Activated T-cell treated with anti-CD3 and anti-CD28 coated beads, Interleukin-2, amount 50 U/mL, for 24 hours (primary cell): ENCODE data around the gene UFSP1.

Source experiments
- DNase-seq: peaks from one replicate; pipeline ENCODE4 v3.0.0-alpha.2; 2020
- H3K27ac Mint-ChIP-seq: 2 replicates; pipeline ENCODE4 v1.8.0; 2020; ENCODE audit warnings: mild to moderate bottlenecking, mixed read lengths
- H3K27me3 Mint-ChIP-seq: 2 replicates; pipeline ENCODE4 v1.8.0; 2020; ENCODE audit warnings: mixed read lengths
- H3K36me3 Mint-ChIP-seq: 2 replicates; pipeline ENCODE4 v1.8.0; 2020; ENCODE audit warnings: low read depth, mixed read lengths
- H3K4me1 Mint-ChIP-seq: 2 replicates; pipeline ENCODE4 v1.8.0; 2020; ENCODE audit warnings: low read depth, mixed read lengths
- H3K4me3 Mint-ChIP-seq: 2 replicates; pipeline ENCODE4 v1.8.0; 2020; ENCODE audit warnings: mild to moderate bottlenecking, moderate library complexity, mixed read lengths
- H3K9me3 Mint-ChIP-seq: 2 replicates; pipeline ENCODE4 v1.8.0; 2020; ENCODE audit warnings: mixed read lengths

Gene UFSP1

GRCh38 chr7:100890653-100891567 lies 1.4 kb upstream of the UFSP1 start:
- peak overlapping the region; percentile 83 for H3K4me3 Mint-ChIP-seq
- H3K4me1 Mint-ChIP-seq, result peaks cover 40% of the 10 kb centered on the region
- peak overlapping the region; percentile 55 for H3K27ac Mint-ChIP-seq
- H3K36me3 Mint-ChIP-seq, result peaks cover 33% of the 10 kb centered on the region
- peaks cover 37% of the 10 kb centered on the region for H3K27me3 Mint-ChIP-seq
- no peak for DNase-seq
- no peaks in the 10 kb centered on the region for H3K9me3 Mint-ChIP-seq

GRCh38 chr7:100888291-100888987 lies 1.1 kb downstream of the UFSP1 start:
- Mint-ChIP-seq H3K4me3 (peak overlapping the region; percentile 83), H3K36me3 (peaks cover 58% of the 10 kb centered on the region)
- no peak for DNase-seq

GRCh38 chr7:100887516-100888290 lies 1.8 kb downstream of the UFSP1 start:
- Mint-ChIP-seq H3K4me3 (peak overlapping the region; percentile 83), H3K9me3 (no peaks in the 10 kb centered on the region), H3K27me3 (peaks cover 19% of the 10 kb centered on the region), H3K27ac (peak overlapping the region; percentile 91), H3K4me1 (peaks cover 60% of the 10 kb centered on the region), H3K36me3 (peaks cover 65% of the 10 kb centered on the region)
- DNase-seq, result peak; percentile 66

More at GRCh38 chr7:100888291-100888987, 1.1 kb downstream of the UFSP1 start:
- H3K27me3 Mint-ChIP-seq, result peaks cover 25% of the 10 kb centered on the region
- peak overlapping the region; percentile 91 for H3K27ac Mint-ChIP-seq
- H3K9me3 Mint-ChIP-seq, result no peaks in the 10 kb centered on the region
- peaks cover 57% of the 10 kb centered on the region for H3K4me1 Mint-ChIP-seq

GRCh38 chr7:100886936-100887515 lies 2.5 kb downstream of the UFSP1 start:
- H3K27ac Mint-ChIP-seq, result peak overlapping the region; percentile 91
- H3K36me3 Mint-ChIP-seq, result peaks cover 72% of the 10 kb centered on the region
- peaks cover 60% of the 10 kb centered on the region for H3K4me1 Mint-ChIP-seq

GRCh38 chr7:100886142-100886935 lies 3.2 kb downstream of the UFSP1 start:
- Mint-ChIP-seq H3K9me3 (no peaks in the 10 kb centered on the region), H3K4me1 (peaks cover 57% of the 10 kb centered on the region), H3K4me3 (peak overlapping the region; percentile 83), H3K36me3 (peaks cover 79% of the 10 kb centered on the region), H3K27ac (peak overlapping the region; percentile 91), H3K27me3 (peaks cover 6% of the 10 kb centered on the region)
- DNase-seq, result no peak

More at GRCh38 chr7:100886936-100887515, 2.5 kb downstream of the UFSP1 start:
- H3K4me3 Mint-ChIP-seq, result peak overlapping the region; percentile 83
- DNase-seq, result no peak
- H3K9me3 Mint-ChIP-seq, result no peaks in the 10 kb centered on the region
- H3K27me3 Mint-ChIP-seq, result peaks cover 13% of the 10 kb centered on the region

- peaks cover 86% of the 10 kb centered on the region for H3K36me3 Mint-ChIP-seq
- H3K9me3 Mint-ChIP-seq, result no peaks in the 10 kb centered on the region
- DNase-seq, result no peak
- H3K4me1 Mint-ChIP-seq, result peaks cover 57% of the 10 kb centered on the region
- H3K4me3 Mint-ChIP-seq, result peak overlapping the region; percentile 63
- H3K27me3 Mint-ChIP-seq, result peaks cover under 1% of the 10 kb centered on the region
- H3K27ac Mint-ChIP-seq, result peak overlapping the region; percentile 91
Observed at GRCh38 chr7:100885440-100886141, 3.9 kb downstream of the UFSP1 start.

- peaks cover 56% of the 10 kb centered on the region for H3K4me1 Mint-ChIP-seq
- peaks cover 93% of the 10 kb centered on the region for H3K36me3 Mint-ChIP-seq
- H3K4me3 Mint-ChIP-seq, result peak overlapping the region; percentile 63
- H3K9me3 Mint-ChIP-seq, result no peaks in the 10 kb centered on the region
- DNase-seq, result no peak
- peak overlapping the region; percentile 91 for H3K27ac Mint-ChIP-seq
- no peaks in the 10 kb centered on the region for H3K27me3 Mint-ChIP-seq
Observed at GRCh38 chr7:100884736-100885439, 4.6 kb downstream of the UFSP1 start.

- no peak for DNase-seq
- peaks cover 68% of the 10 kb centered on the region for H3K4me1 Mint-ChIP-seq
- peak overlapping the region; percentile 27 for H3K27ac Mint-ChIP-seq
- no peaks in the 10 kb centered on the region for H3K27me3 Mint-ChIP-seq
- H3K9me3 Mint-ChIP-seq, result no peaks in the 10 kb centered on the region
- H3K4me3 Mint-ChIP-seq, result no peak overlapping the region
- H3K36me3 Mint-ChIP-seq, result peaks cover 100% of the 10 kb centered on the region
Observed at GRCh38 chr7:100882785-100883526, 6.6 kb downstream of the UFSP1 start.

- H3K36me3 Mint-ChIP-seq, result peaks cover 100% of the 10 kb centered on the region
- H3K9me3 Mint-ChIP-seq, result no peaks in the 10 kb centered on the region
- no peak for DNase-seq
- peaks cover 65% of the 10 kb centered on the region for H3K4me1 Mint-ChIP-seq
- no peak overlapping the region for H3K27ac Mint-ChIP-seq
- no peaks in the 10 kb centered on the region for H3K27me3 Mint-ChIP-seq
- H3K4me3 Mint-ChIP-seq, result no peak overlapping the region
Observed at GRCh38 chr7:100882201-100882600, 7.3 kb downstream of the UFSP1 start.

- Mint-ChIP-seq H3K36me3 (peaks cover 99% of the 10 kb centered on the region), H3K4me1 (peaks cover 62% of the 10 kb centered on the region), H3K9me3 (no peaks in the 10 kb centered on the region), H3K27me3 (no peaks in the 10 kb centered on the region), H3K27ac (peak overlapping the region; percentile 82), H3K4me3 (no peak overlapping the region)
- DNase-seq, result no peak
Observed at GRCh38 chr7:100881136-100881535, 8.4 kb downstream of the UFSP1 start.

- no peaks in the 10 kb centered on the region for H3K9me3 Mint-ChIP-seq
- H3K27ac Mint-ChIP-seq, result peak overlapping the region; percentile 82
- H3K27me3 Mint-ChIP-seq, result no peaks in the 10 kb centered on the region
- DNase-seq, result no peak
- H3K36me3 Mint-ChIP-seq, result peaks cover 99% of the 10 kb centered on the region
- H3K4me3 Mint-ChIP-seq, result no peak overlapping the region
- H3K4me1 Mint-ChIP-seq, result peaks cover 60% of the 10 kb centered on the region
Observed at GRCh38 chr7:100880645-100881044, 8.9 kb downstream of the UFSP1 start.

GRCh38 chr7:100879685-100880261 lies 9.7 kb downstream of the UFSP1 start:
- DNase-seq, result no peak
- Mint-ChIP-seq H3K36me3 (peaks cover 99% of the 10 kb centered on the region), H3K27me3 (no peaks in the 10 kb centered on the region), H3K4me1 (peaks cover 60% of the 10 kb centered on the region), H3K27ac (peak overlapping the region; percentile 82), H3K9me3 (no peaks in the 10 kb centered on the region), H3K4me3 (no peak overlapping the region)
